T-cell (primary cell): ENCODE results near the gene RARG. TPM values are rescaled to one million over a fixed set of nuclear protein-coding genes. Genes with fewer than 3 reads are reported as not detected.
"Not testable (repeated sequence)": the region's sequence is repeated elsewhere in the genome, so short reads cannot be mapped to it uniquely, and the experiment has no call there.

Experiments used
- ATAC-seq, 4 experiments: fragments of 200-7000 bp in 3 of 4; fragments of 150-1000 bp in 1 of 4; cut with Tn5 transposase; replicated peaks in 1 of 4; 1 replicate in 3 of 4; 2 replicates in 1 of 4; pipeline ENCODE4 v1.10.0; 2021; ENCODE audit warnings: moderate library complexity in 3 of 4, mild to moderate bottlenecking in 2 of 4, moderate number of reproducible peaks in 1 of 4
- CTCF ChIA-PET, 2 donors: fragments of 300-600 bp; sonication (Branson Sonifier 250); formaldehyde crosslinking; loops; one replicate each; lab custom pipeline; 2022; ENCODE audit warnings: antibody characterized with exemption in 2 of 2; lab: Charles Lee
- POLR2A ChIA-PET, 2 donors: fragments of 300-600 bp; sonication (Branson Sonifier 250); formaldehyde crosslinking; loops; one replicate each; lab custom pipeline; 2022; ENCODE audit warnings: antibody characterized with exemption in 2 of 2; lab: Charles Lee
- DNase-seq, 35 experiments: peaks; one replicate each; pipeline versions ENCODE4 v3.0.0 to v3.0.0-alpha.2; 2013 to 2023
- H3K27ac ChIP-seq: one replicate; pipeline ENCODE4 v1.5.1; 2013; ENCODE audit warnings: low read length
- H3K27me3 ChIP-seq, 2 experiments: replicated peaks in 1 of 2; 1 replicate in 1 of 2; 2 replicates in 1 of 2; pipeline versions ENCODE4 v1.6.1 to v1.7.0; 2013; ENCODE audit warnings: low read length in 1 of 2, mixed read lengths in 1 of 2; ENCODE audit not compliant: control insufficient read depth in 2 of 2, insufficient read depth in 2 of 2; ENCODE audit errors: extremely low read depth in 1 of 2
- H3K36me3 ChIP-seq, 2 donors: 1 replicate in 1 of 2; 2 replicates in 1 of 2; pipeline versions ENCODE4 v1.6.1 to v1.7.0; 2013; ENCODE audit warnings: low read length in 1 of 2; ENCODE audit not compliant: control insufficient read depth in 2 of 2, insufficient read depth in 1 of 2; ENCODE audit errors: extremely low read depth in 1 of 2
- H3K4me1 ChIP-seq, 2 experiments: 1 replicate in 1 of 2; 2 replicates in 1 of 2; pipeline versions ENCODE4 v1.6.1 to v1.7.0; 2013; ENCODE audit warnings: low read length in 2 of 2, mixed read lengths in 1 of 2; ENCODE audit not compliant: insufficient read depth in 2 of 2, control insufficient read depth in 1 of 2; ENCODE audit errors: extremely low read depth in 1 of 2
- H3K4me3 ChIP-seq, 2 donors: 1 replicate in 1 of 2; 2 replicates in 1 of 2; pipeline versions ENCODE4 v1.5.1 to v1.7.0; 2013; ENCODE audit warnings: mild to moderate bottlenecking in 2 of 2, low read length in 1 of 2, moderate library complexity in 1 of 2; ENCODE audit not compliant: control insufficient read depth in 1 of 2; ENCODE audit errors: extremely low read depth in 1 of 2
- H3K9me3 ChIP-seq: 2 replicates; pipeline ENCODE4 v1.7.0; 2013
- H3K27ac Mint-ChIP-seq, 2 donors: one replicate each; pipeline ENCODE4 v1.8.0; 2020 to 2021; ENCODE audit warnings: mild to moderate bottlenecking in 2 of 2, mixed read lengths in 2 of 2
- H3K27me3 Mint-ChIP-seq, 2 donors: one replicate each; pipeline ENCODE4 v1.8.0; 2021 to 2022; ENCODE audit warnings: mixed read lengths in 2 of 2
- H3K36me3 Mint-ChIP-seq: one replicate; pipeline ENCODE4 v1.8.0; 2021; ENCODE audit warnings: mixed read lengths
- H3K4me1 Mint-ChIP-seq, 3 donors: one replicate each; pipeline ENCODE4 v1.8.0; 2020 to 2022; ENCODE audit warnings: mixed read lengths in 3 of 3, mild to moderate bottlenecking in 1 of 3
- H3K4me3 Mint-ChIP-seq, 3 donors: one replicate each; pipeline ENCODE4 v1.8.0; 2020 to 2022; ENCODE audit warnings: mild to moderate bottlenecking in 3 of 3, mixed read lengths in 3 of 3, moderate library complexity in 3 of 3
- H3K9me3 Mint-ChIP-seq, 3 donors: one replicate each; pipeline ENCODE4 v1.8.0; 2020 to 2022; ENCODE audit warnings: mixed read lengths in 3 of 3
- WGBS: methylation state at CpG from one replicate; pipeline ENCODE4 v1.1.5; 2013; ENCODE audit warnings: missing lambda C conversion rate; ENCODE audit not compliant: insufficient coverage; 5-methylcytosine and 5-hydroxymethylcytosine counted together
- total RNA-seq, 35 experiments: library from RNA in 6 of 35; stranded (reverse) in 6 of 35; fragments of 120-200 nt in 1 of 35; gene quantifications; one replicate each; pipeline versions ENCODE4 v1.2.1 to v1.2.4 and lab custom pipeline; 2013 to 2026

RARG gene
- total RNA-seq, 5 donors from 2014 or later (not counting 1 experiment from before 2014, with no cell fraction given): 20.3 to 91.3 (median 74.2) TPM

- no CpG with 5 or more reads among the region's 1 CpG for WGBS
- H3K9me3 ChIP-seq: no peaks in the 10 kb centered on the region
- CTCF ChIA-PET: no interaction called here
- H3K36me3 Mint-ChIP-seq: peaks cover 26% of the 10 kb centered on the region
- ATAC-seq (no peak), DNase-seq (no peak)
- H3K36me3 ChIP-seq: peaks cover 0 to 9% of the 10 kb centered on the region in 2 donors
- H3K4me3 Mint-ChIP-seq: peak overlapping the region; percentile 69 to 83 (median 78)
- peak overlapping the region; percentile 83 to 87 for H3K27ac Mint-ChIP-seq
- POLR2A ChIA-PET: interaction anchor here in 1 of 2 donors (0.6 to 1.0 kb wide), 2 partner anchors 24 to 199 kb away, joined by 7 to 15 read pairs; partner anchors contain the start of genes CSAD and ZNF740
- peaks cover 87 to 91% (median 87%) of the 10 kb centered on the region in 3 donors for H3K4me1 Mint-ChIP-seq
- H3K27me3 ChIP-seq: no peaks in the 10 kb centered on the region
- no peaks in the 10 kb centered on the region for H3K9me3 Mint-ChIP-seq
- H3K27ac ChIP-seq: no peak overlapping the region
- H3K4me3 ChIP-seq: no peak overlapping the region
- H3K4me1 ChIP-seq: peaks cover 48 to 88% of the 10 kb centered on the region in 2 experiments
- H3K27me3 Mint-ChIP-seq: no peaks in the 10 kb centered on the region
These were observed 27.7 kb downstream of the RARG start for GRCh38 chr12:53204351-53204750.

- ChIA-PET POLR2A (interaction anchor here in 1 of 2 donors (0.5 kb wide), 1 partner anchor 196 kb away, joined by 5 read pairs; the partner anchor contains the start of gene EIF4B), CTCF (interaction anchor here in 1 of 2 donors (0.7 to 1.2 kb wide), 2 partner anchors 12 to 58 kb away, joined by 3 to 5 read pairs; no protein-coding TSS in a partner anchor)
- H3K4me3 ChIP-seq, H3K27me3 ChIP-seq, DNase-seq, H3K4me3 Mint-ChIP-seq, H3K27ac ChIP-seq, H3K9me3 Mint-ChIP-seq, H3K27me3 Mint-ChIP-seq, H3K9me3 ChIP-seq, ATAC-seq: not testable (repeated sequence)
- Mint-ChIP-seq H3K4me1 (peaks cover 85 to 90% (median 85%) of the 10 kb centered on the region in 3 donors), H3K27ac (peak overlapping the region in 1 of 2 donors; percentile 88), H3K36me3 (peaks cover 40% of the 10 kb centered on the region)
- Histone ChIP-seq H3K4me1 (peaks cover 40 to 88% of the 10 kb centered on the region in 2 experiments), H3K36me3 (peaks cover 0 to 16% of the 10 kb centered on the region in 2 donors)
- WGBS: 100% methylated on average over 2 of the region's 7 CpGs
These were observed 29.7 kb downstream of the RARG start for GRCh38 chr12:53202316-53202715.

GRCh38 chr12:53201639-53202038, 30.4 kb downstream of the RARG start:
- DNase-seq: no peak
- no peak for ATAC-seq
- H3K27me3 Mint-ChIP-seq: no peaks in the 10 kb centered on the region
- H3K4me1 Mint-ChIP-seq: peaks cover 84 to 90% (median 87%) of the 10 kb centered on the region in 3 donors
- WGBS: 86% methylated on average over 3 of the region's 4 CpGs
- Histone ChIP-seq H3K27me3 (no peaks in the 10 kb centered on the region), H3K27ac (no peak overlapping the region), H3K4me1 (peaks cover 35 to 90% of the 10 kb centered on the region in 2 experiments), H3K9me3 (no peaks in the 10 kb centered on the region), H3K4me3 (no peak overlapping the region), H3K36me3 (peaks cover 0 to 23% of the 10 kb centered on the region in 2 donors)
- ChIA-PET POLR2A (interaction anchor here in 1 of 2 donors (0.5 kb wide), 1 partner anchor 195 kb away, joined by 5 read pairs; the partner anchor contains the start of gene EIF4B), CTCF (interaction anchor here (0.5 to 1.2 kb wide), 3 partner anchors 12 to 804 kb away, joined by 3 to 6 read pairs (median 5); no protein-coding TSS in a partner anchor)
- H3K4me3 Mint-ChIP-seq: peak overlapping the region; percentile 13 to 74 (median 36)
- H3K36me3 Mint-ChIP-seq: peaks cover 47% of the 10 kb centered on the region
- peak overlapping the region; percentile 74 to 88 for H3K27ac Mint-ChIP-seq
- no peaks in the 10 kb centered on the region for H3K9me3 Mint-ChIP-seq

GRCh38 chr12:53201177-53201541, 30.9 kb downstream of the RARG start:
- Mint-ChIP-seq H3K27me3 (no peaks in the 10 kb centered on the region), H3K4me3 (peak overlapping the region; percentile 70 to 74 (median 71)), H3K9me3 (no peaks in the 10 kb centered on the region), H3K4me1 (peaks cover 83 to 91% (median 89%) of the 10 kb centered on the region in 3 donors), H3K27ac (peak overlapping the region; percentile 93 to 96), H3K36me3 (peaks cover 51% of the 10 kb centered on the region)
- DNase-seq (no peak), ATAC-seq (no peak)
- ChIA-PET POLR2A (no interaction called here), CTCF (interaction anchor here (0.5 to 1.2 kb wide), 3 partner anchors 11 to 803 kb away, joined by 3 to 6 read pairs (median 5); no protein-coding TSS in a partner anchor)
- Histone ChIP-seq H3K4me3 (no peak overlapping the region), H3K4me1 (peaks cover 32 to 88% of the 10 kb centered on the region in 2 experiments), H3K9me3 (no peaks in the 10 kb centered on the region), H3K36me3 (peaks cover 2 to 28% of the 10 kb centered on the region in 2 donors), H3K27ac (peak overlapping the region; percentile 38), H3K27me3 (no peaks in the 10 kb centered on the region)
- 67% methylated on average over 1 of the region's 1 CpG for WGBS

GRCh38 chr12:53200458-53201176, 31.4 kb downstream of the RARG start:
- ATAC-seq (peak; percentile 52 to 65 (median 62)), DNase-seq (peak in 2 of 35 experiments; percentile 33 to 48)
- Histone ChIP-seq H3K4me1 (peaks cover 29 to 82% of the 10 kb centered on the region in 2 experiments), H3K27ac (peak overlapping the region; percentile 38), H3K36me3 (peaks cover 7 to 33% of the 10 kb centered on the region in 2 donors), H3K9me3 (no peaks in the 10 kb centered on the region), H3K27me3 (no peaks in the 10 kb centered on the region), H3K4me3 (peak overlapping the region in 1 of 2 donors; percentile 14)
- Mint-ChIP-seq H3K4me3 (peak overlapping the region; percentile 70 to 74 (median 71)), H3K27me3 (no peaks in the 10 kb centered on the region), H3K27ac (peak overlapping the region; percentile 93 to 96), H3K36me3 (peaks cover 55% of the 10 kb centered on the region), H3K9me3 (no peaks in the 10 kb centered on the region), H3K4me1 (peaks cover 79 to 92% (median 87%) of the 10 kb centered on the region in 3 donors)
- 0% methylated on average over 6 of the region's 10 CpGs for WGBS
- ChIA-PET CTCF (interaction anchor here in 1 of 2 donors (0.7 kb wide), 1 partner anchor 1336 kb away, joined by 3 read pairs; no protein-coding TSS in a partner anchor), POLR2A (interaction anchor here in 1 of 2 donors (0.6 kb wide), 1 partner anchor 281 kb away, joined by 3 read pairs; no protein-coding TSS in a partner anchor)

- Mint-ChIP-seq H3K4me1 (peaks cover 79 to 90% (median 86%) of the 10 kb centered on the region in 3 donors), H3K36me3 (peaks cover 60% of the 10 kb centered on the region), H3K27me3 (no peaks in the 10 kb centered on the region), H3K9me3 (no peaks in the 10 kb centered on the region), H3K27ac (peak overlapping the region; percentile 93 to 96), H3K4me3 (peak overlapping the region; percentile 70 to 74 (median 71))
- no CpG with 5 or more reads among the region's 2 CpGs for WGBS
- H3K9me3 ChIP-seq: no peaks in the 10 kb centered on the region
- ChIA-PET CTCF (interaction anchor here (0.7 to 1.2 kb wide), 2 partner anchors 14 to 1335 kb away, joined by 3 to 5 read pairs; no protein-coding TSS in a partner anchor), POLR2A (interaction anchor here in 1 of 2 donors (0.6 kb wide), 1 partner anchor 281 kb away, joined by 3 read pairs; no protein-coding TSS in a partner anchor)
- peak overlapping the region; percentile 38 for H3K27ac ChIP-seq
- peaks cover 26 to 77% of the 10 kb centered on the region in 2 experiments for H3K4me1 ChIP-seq
- DNase-seq (no peak), ATAC-seq (no peak)
- H3K27me3 ChIP-seq: no peaks in the 10 kb centered on the region
- peak overlapping the region in 1 of 2 donors; percentile 14 for H3K4me3 ChIP-seq
- H3K36me3 ChIP-seq: peaks cover 10 to 38% of the 10 kb centered on the region in 2 donors
These were observed 31.9 kb downstream of the RARG start for GRCh38 chr12:53200107-53200457.
